ENCODE data around the gene SRD5A2.

SRD5A2 gene, protein sequence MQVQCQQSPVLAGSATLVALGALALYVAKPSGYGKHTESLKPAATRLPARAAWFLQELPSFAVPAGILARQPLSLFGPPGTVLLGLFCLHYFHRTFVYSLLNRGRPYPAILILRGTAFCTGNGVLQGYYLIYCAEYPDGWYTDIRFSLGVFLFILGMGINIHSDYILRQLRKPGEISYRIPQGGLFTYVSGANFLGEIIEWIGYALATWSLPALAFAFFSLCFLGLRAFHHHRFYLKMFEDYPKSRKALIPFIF

DNA sequence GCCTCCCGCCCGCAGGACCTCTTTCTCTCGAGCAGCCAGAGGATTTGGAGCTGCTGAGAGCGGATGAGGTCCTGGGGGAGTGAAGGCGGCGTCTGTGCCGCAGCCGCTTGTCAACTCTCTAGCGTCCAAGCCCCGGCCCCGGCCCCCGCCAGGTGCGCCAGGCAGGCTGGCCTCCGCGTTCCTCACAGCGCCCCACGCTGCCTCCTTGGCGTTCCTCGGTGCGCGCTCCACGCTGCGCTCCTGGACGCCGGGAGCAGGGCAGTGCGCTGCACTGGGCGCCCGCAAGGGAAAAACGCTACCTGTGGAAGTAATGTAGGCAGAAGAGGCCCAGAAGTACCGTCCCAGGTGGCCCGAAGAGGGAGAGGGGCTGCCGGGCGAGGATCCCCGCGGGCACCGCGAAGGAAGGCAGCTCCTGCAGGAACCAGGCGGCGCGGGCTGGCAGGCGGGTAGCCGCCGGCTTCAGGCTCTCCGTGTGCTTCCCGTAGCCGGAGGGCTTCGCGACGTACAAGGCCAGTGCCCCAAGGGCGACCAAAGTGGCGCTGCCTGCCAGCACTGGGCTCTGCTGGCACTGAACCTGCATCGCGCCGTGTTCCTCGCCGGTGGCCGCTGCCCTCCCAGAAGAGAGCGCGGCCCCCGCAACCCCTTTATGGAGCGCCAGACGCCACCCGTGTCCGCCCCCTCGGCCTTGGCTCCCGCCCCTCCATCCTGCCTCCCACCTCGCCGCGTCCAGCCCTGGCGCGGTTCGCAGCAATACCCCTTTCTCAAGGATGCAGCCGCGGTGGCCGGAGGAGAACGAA, at the start of gene SRD5A2:
SRD5A2 (minus strand) TSS at position 618 of the 797 bp plus-strand sequence; CDS start at position 580, 38 bp downstream.
- no peak for DNase-seq

DNA sequence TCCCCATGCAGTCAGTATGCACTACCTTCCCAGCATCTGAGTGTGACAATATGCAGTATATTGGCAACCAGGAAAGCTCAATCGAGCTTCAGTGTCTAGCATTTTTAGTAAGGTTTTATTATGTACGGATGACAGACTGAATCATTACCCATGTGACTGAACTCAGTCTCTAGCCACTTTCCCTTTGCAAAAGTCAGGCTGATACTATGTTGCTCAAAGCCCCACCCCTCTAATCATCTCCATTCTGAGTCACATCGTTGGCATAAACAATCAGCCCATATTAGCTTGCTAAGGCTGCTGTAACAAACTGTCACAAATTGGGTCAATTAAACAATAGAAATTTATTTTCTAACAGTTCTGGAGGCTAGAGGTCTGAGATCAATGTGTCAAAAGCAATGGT, 25.8 kb upstream of the SRD5A2 start:
- DNase-seq: no peak

DNA sequence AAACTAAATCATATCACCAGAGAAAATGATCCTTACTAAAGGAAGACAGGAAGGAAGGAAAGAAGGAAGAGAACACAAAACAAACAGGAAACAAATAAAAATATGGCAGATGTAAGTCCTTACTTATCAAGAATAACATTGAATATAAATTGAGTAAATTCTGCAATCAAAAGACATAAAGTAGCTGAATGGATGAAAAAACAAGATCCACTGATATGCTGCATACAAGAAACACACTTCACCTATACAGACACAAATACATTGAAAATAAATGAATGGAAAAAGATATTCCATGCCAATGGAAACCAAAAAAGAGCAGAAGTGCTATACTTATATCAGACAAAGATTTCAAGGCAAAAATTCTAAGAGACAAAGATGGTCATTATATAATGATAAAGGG, 18.0 kb upstream of the SRD5A2 start:
- no peak for DNase-seq

DNA sequence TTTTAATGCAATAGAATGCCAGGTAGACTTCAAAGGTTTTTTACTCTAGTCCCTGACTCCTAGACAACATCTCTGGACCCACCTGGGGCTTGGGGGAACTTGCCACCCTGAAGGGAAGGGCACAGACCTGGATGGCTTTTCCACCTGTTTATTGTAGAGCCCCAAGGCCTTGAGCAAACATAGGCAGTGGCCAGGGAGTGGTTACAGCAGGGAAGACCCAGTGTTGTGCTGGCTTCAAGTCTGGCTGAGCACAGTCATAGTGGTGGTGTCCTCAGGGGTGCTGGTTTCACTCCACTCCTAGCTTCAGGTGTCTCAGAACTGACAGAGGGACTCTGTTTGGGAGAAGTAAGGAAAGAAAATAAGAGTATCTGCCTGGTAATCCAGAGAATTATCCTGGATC, 5.5 kb upstream of the SRD5A2 start:
- DNase-seq: no peak

DNA sequence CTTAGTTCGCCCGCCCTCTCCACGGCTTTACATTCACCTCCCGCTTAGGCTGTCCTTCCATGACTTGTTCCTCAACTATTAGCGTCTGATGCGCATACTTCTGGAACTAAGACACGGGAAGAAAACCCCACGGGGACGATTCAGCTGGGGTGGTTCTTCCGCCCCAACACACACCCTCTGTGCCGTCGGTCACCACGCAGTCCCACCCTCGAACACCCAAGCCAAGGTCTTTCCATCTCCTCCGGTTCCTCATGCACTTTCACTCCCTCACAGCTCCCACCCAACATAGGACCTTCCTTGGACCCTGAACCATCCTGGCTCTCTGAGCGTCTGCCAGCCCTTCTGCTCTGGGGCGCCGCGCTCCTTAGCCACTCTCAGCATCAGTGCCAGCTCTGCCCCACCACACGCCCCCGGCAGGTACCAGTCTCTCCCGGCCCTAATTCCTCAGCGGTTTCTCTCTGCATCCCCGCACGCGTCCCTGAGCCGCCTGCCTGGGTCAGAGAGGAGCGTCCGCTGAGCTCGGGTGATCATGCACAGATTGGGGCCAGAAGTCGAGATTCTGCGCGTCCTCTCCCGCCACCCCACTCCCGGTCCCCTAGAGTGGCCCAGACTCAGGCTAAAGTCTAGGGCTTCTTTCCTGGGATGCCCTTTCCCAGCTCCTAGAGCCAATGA, 522 bp upstream of the SRD5A2 start:
- DNase-seq: no peak

DNA sequence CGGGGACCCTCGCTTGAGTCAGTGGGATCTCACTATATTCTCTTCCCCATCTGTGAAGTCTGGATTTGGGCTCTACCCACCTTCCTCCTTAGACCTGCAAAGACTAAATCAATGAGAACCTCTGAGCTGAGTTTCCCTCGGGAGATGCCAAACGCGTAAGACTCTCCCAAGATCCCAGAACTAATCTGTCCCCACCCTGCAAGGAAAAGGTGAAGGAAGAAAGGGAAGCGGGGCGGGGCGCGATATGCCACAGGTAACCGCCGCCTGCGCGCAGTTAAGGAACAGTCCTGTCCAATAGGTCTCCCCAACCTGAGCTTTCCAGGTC, 780 bp downstream of the SRD5A2 start:
- DNase-seq: no peak

DNA sequence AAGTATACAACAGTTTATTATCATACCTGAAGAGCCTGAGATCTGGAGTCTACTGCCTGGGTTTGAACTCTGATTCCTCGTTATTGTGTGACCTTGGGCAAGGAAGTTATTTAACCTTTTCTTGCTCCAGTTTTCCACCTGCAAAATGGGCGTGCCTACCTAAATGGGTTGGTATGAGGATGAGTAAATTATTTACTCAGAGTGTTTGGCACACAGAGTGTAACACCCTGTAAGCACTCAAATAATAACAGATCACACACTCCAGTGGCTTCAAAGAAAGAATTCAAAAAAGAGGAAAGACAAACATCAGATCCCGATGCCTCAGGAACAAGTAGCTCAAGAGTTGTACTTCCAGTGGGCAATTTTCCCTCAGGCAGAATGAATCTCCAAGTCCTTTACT, 2.4 kb downstream of the SRD5A2 start:
- DNase-seq: no peak

DNA sequence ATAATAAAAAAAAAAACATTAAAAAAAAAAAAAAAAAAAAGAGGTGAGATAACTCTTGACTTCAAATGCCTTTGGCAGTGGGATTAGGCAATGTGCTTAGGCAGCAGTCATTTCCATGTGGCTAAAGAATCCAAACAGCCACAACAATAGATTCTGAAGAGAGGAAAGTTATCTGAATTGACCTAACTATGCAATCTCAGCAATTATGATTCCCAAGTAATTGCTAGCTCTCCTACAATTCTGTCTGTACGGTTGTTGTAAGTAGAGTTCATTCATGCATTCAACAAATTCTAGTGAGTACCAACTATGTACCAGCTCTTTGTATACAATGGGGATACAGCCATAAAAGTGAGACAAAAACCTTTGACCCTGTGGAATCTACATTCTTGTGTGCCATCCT, 3.6 kb downstream of the SRD5A2 start:
- DNase-seq: no peak

DNA sequence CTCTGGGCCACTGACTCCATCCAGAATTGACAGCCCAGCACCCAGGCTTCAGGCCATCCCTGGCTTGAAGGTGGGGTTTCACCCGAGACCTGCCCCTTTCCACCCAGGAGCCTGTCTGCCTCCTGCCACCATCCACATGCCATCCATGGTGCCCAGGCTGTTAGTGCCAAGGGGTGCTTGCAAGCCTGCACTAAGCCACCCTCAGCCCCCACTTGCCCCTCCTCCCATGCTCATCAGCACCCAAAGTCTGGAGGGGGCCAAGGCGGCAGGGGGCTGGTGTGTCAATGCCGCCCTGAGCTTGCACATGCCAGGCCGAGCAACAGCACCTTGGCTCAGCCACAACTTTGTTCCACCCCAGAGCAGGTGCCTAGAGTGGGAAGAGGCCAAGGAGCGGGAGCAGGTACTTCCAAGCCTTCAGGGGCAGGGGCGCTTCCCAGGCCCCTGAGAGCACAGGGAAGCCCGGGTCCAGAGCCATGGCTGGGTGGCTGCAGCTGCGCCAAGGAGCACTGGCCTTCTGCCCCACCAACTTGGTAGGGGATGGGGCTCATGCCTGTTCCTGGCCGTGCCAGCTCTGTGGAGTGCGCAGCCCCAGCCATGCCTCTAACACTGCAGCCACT, 12.0 kb downstream of the SRD5A2 start:
- no peak for DNase-seq

DNA sequence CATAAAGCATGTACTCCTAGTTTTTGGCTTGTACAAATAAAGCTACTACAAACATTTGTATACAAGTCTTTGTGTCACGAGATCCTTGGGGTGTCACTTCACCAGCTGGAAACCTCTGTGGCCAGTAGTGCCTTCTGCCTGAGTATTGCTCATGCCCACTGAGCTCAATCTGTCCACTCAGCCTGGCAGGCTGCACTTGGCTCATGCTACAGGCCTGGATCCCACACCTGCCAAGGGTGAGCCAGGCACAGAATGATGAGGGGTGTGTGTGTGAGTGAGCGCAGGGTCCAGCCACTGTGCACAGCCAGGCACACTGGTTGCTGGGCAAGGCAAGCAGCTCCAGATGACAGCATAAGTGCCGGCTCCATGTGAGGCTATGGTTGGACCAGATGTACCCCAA, 13.1 kb downstream of the SRD5A2 start:
- no peak for DNase-seq

DNA sequence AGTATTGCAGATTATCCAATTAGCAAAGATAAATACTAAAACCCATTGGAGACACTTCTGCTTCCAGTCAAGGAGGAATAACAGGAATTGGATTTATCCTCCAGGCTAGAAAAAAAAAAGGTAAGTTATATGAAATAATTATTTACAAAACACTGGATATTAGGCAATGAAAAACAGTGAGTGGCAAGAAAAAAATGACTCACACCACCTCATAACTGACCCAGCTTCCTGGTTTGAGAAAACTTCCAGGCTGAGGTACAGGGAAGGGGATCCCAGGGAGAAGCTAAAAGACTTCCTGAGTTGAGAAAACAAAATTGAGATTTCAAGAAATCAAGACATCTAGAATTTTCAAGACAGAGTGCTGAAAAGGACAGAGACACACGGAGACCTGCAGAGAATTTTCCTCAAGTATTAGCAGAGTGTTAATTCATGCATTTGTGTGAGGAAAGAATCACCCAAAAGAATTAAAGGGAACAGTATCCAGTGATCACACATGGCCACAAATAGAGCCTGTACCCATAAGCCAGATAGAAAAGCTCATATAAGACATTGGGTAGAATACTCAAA, 17.4 kb downstream of the SRD5A2 start:
- DNase-seq: no peak

DNA sequence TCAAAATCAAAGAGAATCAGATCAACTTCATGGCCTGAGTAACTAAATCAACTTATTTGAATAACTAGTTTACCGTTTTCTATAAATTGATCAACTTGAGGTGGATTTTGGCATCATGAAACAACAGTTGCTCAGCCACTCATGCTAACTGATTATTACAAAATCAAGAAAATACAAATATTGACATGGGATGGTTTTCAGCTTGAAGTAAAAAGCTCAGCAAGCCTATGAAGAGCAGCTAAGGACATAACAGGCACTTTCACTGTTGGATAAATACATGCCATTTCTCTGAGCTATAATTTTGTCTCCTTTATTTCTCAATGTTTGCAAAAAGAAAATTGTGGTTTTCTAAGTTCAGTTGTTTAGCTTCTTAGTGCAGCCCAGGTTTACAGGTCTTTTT, 18.9 kb downstream of the SRD5A2 start:
- no peak for DNase-seq

DNA sequence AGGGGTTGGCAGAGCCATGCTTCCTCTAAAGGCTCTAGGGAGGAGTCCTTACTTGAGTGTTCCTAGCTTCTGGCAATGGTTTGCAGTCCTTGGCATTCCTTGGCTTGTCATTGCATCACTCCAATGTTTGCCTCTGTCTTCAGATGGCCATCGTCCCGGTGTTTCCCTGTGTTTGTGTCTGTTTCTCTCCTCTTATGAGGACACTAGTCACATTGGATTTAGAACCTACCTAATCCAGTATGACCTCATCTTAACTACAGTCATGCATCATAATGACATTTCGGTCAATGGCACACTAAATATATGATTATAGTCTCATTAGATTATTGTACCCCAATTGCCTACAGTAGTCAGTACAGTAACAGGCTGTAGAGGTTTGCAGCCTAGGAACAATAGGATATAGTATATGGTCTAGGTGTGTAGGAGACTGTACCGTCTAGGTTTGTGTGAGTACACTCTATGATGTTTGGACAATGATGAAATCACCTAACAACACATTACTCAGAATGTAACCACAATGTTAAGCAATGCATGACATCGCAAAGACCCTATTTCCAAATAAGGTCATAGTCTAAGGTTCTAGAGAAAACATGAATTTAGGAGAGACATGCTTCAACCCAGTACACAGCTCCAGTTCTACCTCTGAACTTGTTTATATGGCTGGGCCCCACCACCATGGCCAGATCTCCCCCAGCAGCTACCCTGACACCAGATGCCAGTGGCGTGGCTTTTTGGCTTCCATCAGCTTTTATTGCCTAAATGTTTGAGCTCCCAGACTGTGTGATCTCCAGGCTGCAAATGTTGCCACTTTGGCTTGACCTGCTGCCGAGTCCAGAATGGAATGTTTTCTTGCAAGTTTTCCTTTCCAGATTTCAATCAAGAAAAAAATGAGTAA, 22.1 kb downstream of the SRD5A2 start:
- DNase-seq: peak; percentile 84

DNA sequence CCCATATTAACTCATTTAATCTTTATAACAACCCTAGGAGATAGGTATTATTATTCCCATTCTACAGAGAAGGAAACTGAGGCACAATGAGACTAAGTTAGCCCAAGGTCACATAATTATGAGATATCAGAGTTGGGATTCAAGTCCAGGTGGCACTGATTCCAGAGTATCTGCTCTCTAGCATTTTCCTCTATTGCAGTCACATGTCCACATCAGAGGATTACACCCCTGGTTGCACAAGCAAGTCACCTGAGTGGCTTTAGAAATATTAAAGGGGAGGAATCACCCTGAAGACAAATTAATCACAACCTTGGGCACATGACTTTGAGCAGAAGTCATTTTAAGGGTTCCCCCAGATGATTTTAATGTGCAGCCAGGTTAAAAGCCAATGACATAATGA, 23.8 kb downstream of the SRD5A2 start:
- DNase-seq: no peak

DNA sequence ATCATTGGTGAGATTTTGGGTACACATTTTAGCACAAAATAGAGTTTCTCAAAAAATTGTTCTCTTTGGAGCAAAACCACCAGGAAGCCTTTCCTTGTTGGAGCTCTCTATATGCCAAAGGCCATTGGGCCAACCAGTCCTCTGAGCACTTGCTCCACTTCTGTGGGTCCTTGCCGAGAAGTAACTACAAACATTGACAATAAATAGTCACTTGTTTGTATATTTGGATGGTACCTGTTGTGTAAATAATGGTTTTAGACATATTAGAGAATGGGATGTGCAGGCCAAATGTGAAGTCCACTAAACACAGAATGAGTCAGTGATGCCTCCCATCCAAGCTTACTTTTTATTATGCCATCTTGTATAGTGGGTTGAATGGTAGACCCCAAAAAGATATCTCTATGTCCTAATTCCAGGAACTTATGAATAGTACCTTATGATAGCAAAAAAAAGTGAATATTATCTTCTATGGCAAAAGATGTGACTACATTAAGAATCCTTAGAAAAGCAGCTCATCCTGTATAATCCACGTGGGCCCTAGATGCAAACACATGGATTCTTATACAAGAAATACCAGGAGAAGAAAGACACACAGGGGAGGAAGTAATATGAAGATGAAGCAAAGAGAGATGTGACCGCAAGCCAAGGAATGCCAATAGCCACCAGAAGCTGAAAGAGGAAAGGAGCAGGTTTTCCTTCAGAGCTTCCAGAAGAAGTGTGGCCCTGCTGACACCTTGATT, 24.6 kb downstream of the SRD5A2 start:
- no peak for DNase-seq

DNA sequence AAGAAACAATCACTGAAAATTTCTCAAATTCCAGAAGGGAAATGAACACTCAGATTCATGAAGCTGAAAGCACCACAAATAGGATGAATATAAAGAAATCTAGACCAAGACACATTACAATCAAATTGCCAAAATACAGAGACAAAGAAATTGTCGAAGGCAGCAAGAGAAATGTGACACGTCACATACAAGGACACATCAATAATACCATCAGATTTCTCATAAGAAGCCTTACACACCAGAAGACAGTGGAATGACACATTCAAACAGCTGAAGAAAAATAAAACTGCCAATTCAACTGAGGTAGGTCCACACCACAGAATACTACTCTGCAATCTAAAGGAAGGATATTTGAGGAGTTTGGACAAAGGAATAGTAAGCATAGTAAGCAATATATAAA, 27.4 kb downstream of the SRD5A2 start:
- no peak for DNase-seq

DNA sequence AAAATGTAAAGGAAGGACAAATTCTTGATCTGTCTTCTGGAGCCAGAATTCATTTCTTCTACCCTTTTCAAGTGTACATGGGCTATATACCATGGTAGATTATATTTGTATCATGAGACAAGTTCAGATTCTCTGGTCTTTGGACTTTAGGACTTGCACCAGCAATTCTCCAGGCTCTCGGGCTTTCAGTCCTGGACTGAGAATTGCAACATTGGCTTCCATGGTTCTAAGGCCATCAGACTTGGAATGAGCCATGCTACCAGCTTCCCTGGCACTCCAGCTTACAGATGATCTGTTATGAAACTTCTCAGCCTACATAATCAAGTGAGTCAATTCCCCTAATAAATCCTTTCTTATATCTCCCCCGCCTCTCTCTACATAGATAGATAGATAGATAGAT, 33.3 kb downstream of the SRD5A2 start:
- no peak for DNase-seq

DNA sequence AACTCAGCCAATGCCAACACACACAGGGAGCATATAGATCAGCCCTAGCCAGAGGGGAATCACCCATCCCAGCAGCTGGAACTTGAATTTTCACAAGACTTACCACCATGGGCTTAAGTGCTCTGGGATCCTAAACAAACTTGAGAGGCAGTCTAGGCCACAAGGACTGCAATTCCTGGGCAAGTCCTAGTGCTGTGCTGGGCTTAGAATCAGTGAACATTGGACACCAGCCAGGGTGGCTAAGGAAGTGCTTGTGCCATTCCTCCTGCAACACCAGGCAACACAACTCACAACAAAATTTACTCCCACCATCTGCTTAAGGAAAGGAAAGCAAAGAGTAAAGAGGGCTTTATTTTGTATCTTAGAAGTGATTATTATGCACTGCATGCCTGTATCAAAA, 38.9 kb downstream of the SRD5A2 start:
- no peak for DNase-seq

DNA sequence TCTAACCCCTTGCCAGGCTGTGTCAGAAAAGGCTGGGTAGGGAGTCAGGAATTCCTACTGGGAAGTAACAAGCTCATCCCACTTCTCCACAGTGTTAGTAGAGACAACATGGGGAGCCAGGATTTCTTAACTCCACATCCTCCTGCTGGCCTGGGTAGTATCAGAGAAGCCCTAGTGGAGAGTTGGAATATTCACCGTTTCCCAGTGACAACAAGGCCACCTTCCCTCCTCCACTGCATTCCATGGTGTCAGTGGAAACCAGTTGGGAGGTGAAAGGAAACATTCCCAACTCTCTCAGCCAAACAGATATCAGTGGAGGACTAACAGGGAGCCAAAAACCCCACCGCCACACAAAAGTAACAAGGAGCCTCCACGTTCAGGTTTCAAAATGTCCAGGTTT, 41.2 kb downstream of the SRD5A2 start:
- no peak for DNase-seq

DNA sequence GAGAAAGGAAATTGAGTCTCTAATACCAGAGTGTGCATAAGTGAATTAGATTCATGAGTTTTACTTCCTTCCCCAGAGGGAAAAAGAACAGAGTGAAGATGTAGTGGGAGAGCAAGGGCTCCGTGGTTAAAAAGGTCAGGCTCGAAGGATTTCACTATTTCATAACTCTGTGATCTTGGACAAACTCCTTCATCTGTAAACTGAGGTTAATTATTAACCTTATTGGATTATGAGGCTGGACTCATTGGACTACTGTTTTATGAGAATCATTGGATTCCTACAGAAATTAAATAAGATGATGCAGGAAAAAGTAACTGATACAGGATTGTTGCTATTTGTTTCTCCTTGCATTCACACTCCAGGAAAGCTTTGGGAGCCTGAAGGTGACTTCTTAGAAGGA, 45.0 kb downstream of the SRD5A2 start:
- DNase-seq: no peak

DNA sequence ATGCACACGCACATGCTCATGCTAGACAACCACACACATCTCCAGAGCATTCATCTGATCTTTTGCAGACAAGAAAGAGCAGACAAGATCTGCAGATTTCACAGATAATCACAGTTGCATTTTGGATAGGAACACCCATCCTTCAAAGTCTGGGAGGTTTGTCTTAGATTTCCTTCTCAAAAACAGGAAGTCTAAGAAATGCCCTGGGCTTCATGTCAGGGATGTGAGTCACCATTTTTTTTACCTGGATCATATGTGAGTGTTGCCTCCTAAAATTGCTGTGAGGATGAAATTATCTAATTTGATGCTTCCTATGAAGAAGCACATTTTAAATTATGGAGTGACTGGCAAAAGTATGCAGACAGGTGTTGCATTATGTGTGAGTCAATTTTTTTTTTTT, 46.1 kb downstream of the SRD5A2 start:
- no peak for DNase-seq

DNA sequence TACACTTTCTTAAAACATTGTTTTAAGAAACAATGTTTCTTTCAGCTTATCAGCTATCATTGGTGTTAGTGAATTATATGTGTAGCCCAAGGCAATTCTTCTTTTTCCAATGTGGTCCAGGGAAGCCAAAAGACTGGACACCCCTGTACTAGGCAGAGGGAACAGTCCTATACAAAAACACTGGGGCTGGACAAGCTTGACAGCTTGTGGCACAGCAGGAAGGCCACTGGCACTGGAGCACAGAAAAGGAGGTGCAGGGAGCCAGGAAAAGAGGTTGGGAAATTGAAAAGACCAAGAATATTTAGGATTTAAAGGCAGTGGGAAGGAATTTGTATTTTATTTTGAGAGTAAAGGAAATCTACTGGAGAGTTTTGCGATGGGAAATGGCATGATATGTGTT, 47.7 kb downstream of the SRD5A2 start:
- no peak for DNase-seq
